ENCODE data around the gene BEND6. TPM values are rescaled to one million over a fixed set of nuclear protein-coding genes. Genes with fewer than 3 reads are reported as not detected.

The BEND6 gene
- polyA plus RNA-seq, 1 of the 3 experiments (the other 2 are of a cell fraction), result 6.9 TPM

- H3F3A ChIP-seq (replicated peaks; ENCODE audit: insufficient read depth), result no peaks in the 10 kb centered on the region
- no peaks in the 10 kb centered on the region for H3K4me1 ChIP-seq (ENCODE audit: control insufficient read depth in 1 of 2, insufficient read depth in 2 of 2, low read depth in 1 of 2, low read length in 1 of 2)
Observed at GRCh38 chr6:57074383-57074782, 119.5 kb downstream of the BEND6 start.

GRCh38 chr6:57075092-57075491 is 120.2 kb downstream of the BEND6 start:
- Histone ChIP-seq H3K9ac (no peak overlapping the region), H3K4me2 (no peak overlapping the region), H3K4me1 (ENCODE audit: control insufficient read depth in 1 of 2, insufficient read depth in 2 of 2, low read depth in 1 of 2, low read length in 1 of 2) (no peaks in the 10 kb centered on the region), H3F3A (replicated peaks; ENCODE audit: insufficient read depth) (no peaks in the 10 kb centered on the region), H3K4me3 (ENCODE audit: low read depth in 2 of 2, low read length in 1 of 2) (no peak overlapping the region), H3K36me3 (replicated peaks in 1 of 2; ENCODE audit: control insufficient read depth in 1 of 2, insufficient read depth in 2 of 2, low read length in 1 of 2) (peaks cover 5 to 15% of the 10 kb centered on the region in 2 experiments), H2AFZ (ENCODE audit: low read depth) (no peak overlapping the region), H3K27me3 (ENCODE audit: insufficient read depth) (no peaks in the 10 kb centered on the region), H3K27ac (ENCODE audit: low read depth in 2 of 2, low read length in 1 of 2) (no peak overlapping the region), H3K9me3 (0 out of 2 replicates have a peak, but pooled peaks cover 7% of the 10 kb centered on the region), H3K79me2 (ENCODE audit: insufficient read depth) (no peaks in the 10 kb centered on the region), H4K20me1 (ENCODE audit: insufficient read depth) (no peaks in the 10 kb centered on the region), H3K9me2 (no peaks in the 10 kb centered on the region)
- TF ChIP-seq FOXM1 (IDR thresholded peaks at IDR 0.05; ENCODE audit: low read depth) (no peak), MXI1 (IDR thresholded peaks at IDR 0.05; ENCODE audit: low read depth, low read length) (no peak), ZBTB33 (IDR thresholded peaks at IDR 0.05; ENCODE audit: borderline replicate concordance, low read depth) (no peak)
- ChIA-PET POLR2A (no interaction called here), CTCF (no interaction called here)
- DNase-seq, result no peak

More at GRCh38 chr6:57074383-57074782, 119.5 kb downstream of the BEND6 start:
- WGBS (ENCODE audit: low lambda C conversion rate), result 87% methylated on average over 8 of the region's 8 CpGs
- H3K79me2 ChIP-seq (ENCODE audit: insufficient read depth), result no peaks in the 10 kb centered on the region
- H3K27me3 ChIP-seq (ENCODE audit: insufficient read depth), result no peaks in the 10 kb centered on the region
- no peaks in the 10 kb centered on the region for H3K9me2 ChIP-seq
- no peak for TF ChIP-seq PBX3 (IDR thresholded peaks at IDR 0.05)
- no peak for TF ChIP-seq TAF1 (IDR thresholded peaks at IDR 0.05; ENCODE audit: borderline replicate concordance, low read depth, low read length)
- TF ChIP-seq GATA2 (CRISPR knock-in tag; IDR thresholded peaks at IDR 0.05), result no peak
- TF ChIP-seq USF1 (IDR thresholded peaks at IDR 0.05; ENCODE audit: borderline replicate concordance, low read depth), result no peak
- TF ChIP-seq EZH2phosphoT487 (IDR thresholded peaks at IDR 0.05; ENCODE audit: borderline replicate concordance, low read depth), result no peak
- TF ChIP-seq ELF1 (IDR thresholded peaks at IDR 0.05), result no peak
- TF ChIP-seq GABPA (IDR thresholded peaks at IDR 0.05; ENCODE audit: low read depth), result no peak
- no peak for TF ChIP-seq POLR2AphosphoS5 (IDR thresholded peaks at IDR 0.05; ENCODE audit: low read depth, low read length)
- H3K9ac ChIP-seq, result no peak overlapping the region
- H3K9me3 ChIP-seq, result 0 out of 2 replicates have a peak, but pooled peaks cover 7% of the 10 kb centered on the region
- no peak overlapping the region for H3K27ac ChIP-seq (ENCODE audit: low read depth in 2 of 2, low read length in 1 of 2)
- ChIA-PET CTCF (no interaction called here), POLR2A (no interaction called here)
- H3K36me3 ChIP-seq (replicated peaks in 1 of 2; ENCODE audit: control insufficient read depth in 1 of 2, insufficient read depth in 2 of 2, low read length in 1 of 2), result peaks cover 5 to 11% of the 10 kb centered on the region in 2 experiments
- H3K4me2 ChIP-seq, result no peak overlapping the region
- H2AFZ ChIP-seq (ENCODE audit: low read depth), result no peak overlapping the region
- DNase-seq, result no peak
- H4K20me1 ChIP-seq (ENCODE audit: insufficient read depth), result no peaks in the 10 kb centered on the region
- H3K4me3 ChIP-seq (ENCODE audit: low read depth in 2 of 2, low read length in 1 of 2), result no peak overlapping the region

Small RNA genes lying within 50 kb of the gene (small RNA-seq; reads per million reads assigned to genes)
- gene FTH1P15 (0 reads per million in 7 experiments), gene RNU6-626P (0 reads per million in 7 experiments)

Other genes with a start within 250 kb of the BEND6 start
- 3.0 and 3.2 TPM in 2 replicates for gene KIAA1586, start 91.6 kb downstream of the BEND6 start, polyA plus RNA-seq (2012; rRNA removed)
- 8.5 and 11.1 TPM in 2 replicates for gene ZNF451, start 135.1 kb downstream of the BEND6 start, polyA plus RNA-seq (2012; rRNA removed)
- 5.3 and 7.7 TPM in 2 replicates for gene BAG2, start 217.2 kb downstream of the BEND6 start, polyA plus RNA-seq (2012; rRNA removed)